HG03432 (cell line): ENCODE measurements around the gene MROH8.
"Not testable (repeated sequence)": the region's sequence is repeated elsewhere in the genome, so short reads cannot be mapped to it uniquely, and the experiment has no call there.

Experiments
- ATAC-seq: cut with Tn5 transposase; IDR thresholded peaks from one replicate; pipeline ENCODE4 v1.9.1; 2021; ENCODE audit warnings: mild to moderate bottlenecking, moderate library complexity; ENCODE audit not compliant: unreplicated experiment

Gene MROH8

DNA sequence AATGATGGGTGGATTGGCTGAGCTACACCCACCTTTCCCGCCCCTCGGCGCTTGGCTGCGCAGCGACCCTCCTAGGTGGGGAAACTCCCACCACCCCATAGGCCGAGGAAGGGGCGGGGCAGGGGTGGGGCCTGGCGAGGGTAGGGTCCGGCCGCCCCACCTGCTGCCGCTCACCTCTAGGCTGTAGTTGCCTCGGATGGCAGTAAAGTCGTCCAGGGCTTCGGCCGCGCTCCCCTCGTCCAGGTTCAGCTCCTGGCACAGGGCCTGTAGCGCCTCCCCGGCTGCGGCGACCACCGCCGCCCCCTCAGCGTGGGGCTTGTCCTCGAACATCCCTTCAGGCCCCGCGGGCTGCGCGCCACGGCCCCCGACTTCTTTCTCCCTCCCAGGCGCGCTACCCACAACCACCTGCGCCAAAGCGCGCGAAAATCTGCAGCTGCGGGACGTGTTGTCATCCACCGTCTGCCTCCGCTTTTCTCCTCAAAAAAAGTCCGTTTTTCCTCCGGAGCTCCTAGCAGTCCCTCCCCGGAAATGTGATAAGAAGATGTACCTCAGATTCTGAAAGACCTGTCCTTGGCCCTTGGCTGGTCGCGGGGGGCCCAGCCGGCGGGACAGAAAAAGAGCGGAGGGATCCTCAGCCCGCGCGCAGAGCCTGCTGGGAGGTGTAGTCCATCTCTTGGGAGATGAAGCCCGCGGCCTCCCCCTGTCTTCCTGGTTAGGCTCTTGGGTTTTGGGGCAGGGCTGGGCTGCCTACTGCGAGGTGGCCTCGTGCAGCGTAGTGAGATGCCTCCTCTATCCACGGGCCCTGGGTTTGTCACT is 83.5 kb downstream of the MROH8 start, which contains the start of gene RBL1:
TSS of gene RBL1 (minus strand) at position 399 of the 816 bp plus-strand sequence. CDS start at position 330, 69 bp downstream.
- peak; percentile 80 for ATAC-seq

DNA sequence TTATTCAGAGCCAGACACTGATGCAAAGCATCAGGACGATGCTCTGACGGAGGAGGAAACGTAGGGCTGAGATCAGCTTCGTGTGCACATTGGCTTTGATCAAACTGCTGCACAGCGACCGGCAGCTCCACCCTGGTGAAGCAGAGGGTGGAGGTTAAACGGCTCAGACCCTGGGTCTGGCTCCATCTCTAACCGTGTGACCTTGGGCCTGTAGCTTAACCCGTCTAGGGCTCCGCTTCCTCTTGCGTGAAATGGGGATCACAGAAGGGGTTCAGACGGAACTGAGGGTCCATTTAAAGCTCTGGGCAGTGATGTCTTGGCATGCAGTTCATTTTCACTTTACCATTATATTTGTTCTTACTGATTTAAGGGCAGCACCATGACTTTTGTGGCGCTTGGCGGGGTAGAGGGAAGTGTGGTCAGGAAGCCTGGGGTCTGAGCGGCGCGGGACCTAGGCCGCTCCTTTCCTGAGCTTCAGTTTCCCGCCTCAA is 84.2 kb downstream of the MROH8 start:
- ATAC-seq, result peak; percentile 19

DNA sequence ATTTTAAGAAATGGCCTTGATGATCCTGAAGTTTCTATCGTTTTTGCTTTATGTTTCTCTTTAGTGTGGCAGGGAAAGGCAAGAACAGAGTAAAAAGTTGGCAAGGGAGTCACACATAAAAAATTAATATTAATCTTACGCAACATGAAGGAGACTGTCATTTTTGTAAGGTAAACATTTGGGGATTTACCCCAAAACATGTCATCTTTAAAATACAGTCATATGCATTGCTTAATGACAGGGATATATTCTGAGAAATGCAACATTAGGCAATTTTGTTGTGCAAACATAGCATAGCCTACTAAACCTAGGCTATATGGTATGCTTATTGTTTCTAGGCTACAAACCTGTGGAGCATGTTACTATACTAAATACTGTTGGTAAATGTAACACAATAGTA is 88.9 kb downstream of the MROH8 start:
- no peak for ATAC-seq

DNA sequence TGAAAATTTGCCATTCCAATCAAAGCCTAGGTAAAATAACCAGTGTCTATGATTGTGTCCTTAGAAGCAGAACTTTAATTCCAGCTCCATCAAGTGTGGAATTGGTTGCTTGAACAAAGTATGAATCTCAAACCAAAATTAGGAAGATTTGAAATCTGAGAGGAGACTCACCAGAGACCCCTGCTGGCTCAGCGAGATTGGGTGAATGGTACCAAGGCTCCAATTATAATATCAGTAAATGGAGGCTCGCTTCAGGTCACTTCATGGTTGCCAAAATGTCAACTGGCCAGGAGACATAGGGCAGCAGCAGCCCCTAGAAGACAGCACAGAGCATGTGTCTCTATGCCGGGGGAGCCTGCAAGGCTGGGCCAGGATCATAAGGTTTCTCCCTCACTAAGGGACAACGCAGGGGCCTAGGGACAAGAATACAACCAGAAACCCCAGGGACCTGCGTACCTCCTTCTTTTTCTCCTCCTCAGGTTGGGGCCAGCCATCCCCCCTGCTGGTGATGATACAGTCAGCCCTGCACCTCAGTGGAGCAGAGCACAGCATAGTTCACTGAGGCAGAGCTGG is 97.5 kb downstream of the MROH8 start:
- no peak for ATAC-seq

DNA sequence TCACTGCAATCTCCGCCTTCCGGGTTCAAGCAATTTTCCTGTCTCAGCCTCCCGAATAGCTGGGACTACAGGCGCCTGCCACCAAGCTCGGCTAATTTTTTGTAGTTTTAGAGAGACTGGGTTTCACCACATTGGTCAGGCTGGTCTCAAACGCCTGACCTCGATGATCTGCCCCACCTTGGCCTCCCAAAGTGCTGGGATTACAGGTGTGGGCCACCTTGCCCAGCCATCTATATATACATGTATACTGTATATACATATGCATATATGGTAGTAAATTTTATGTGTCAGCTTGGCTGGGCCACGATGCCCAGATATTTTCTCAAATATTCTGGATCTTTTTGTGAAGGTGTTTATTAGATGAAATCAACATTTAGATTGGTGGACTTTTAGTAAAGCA is 102.3 kb downstream of the MROH8 start:
- ATAC-seq, result no peak

DNA sequence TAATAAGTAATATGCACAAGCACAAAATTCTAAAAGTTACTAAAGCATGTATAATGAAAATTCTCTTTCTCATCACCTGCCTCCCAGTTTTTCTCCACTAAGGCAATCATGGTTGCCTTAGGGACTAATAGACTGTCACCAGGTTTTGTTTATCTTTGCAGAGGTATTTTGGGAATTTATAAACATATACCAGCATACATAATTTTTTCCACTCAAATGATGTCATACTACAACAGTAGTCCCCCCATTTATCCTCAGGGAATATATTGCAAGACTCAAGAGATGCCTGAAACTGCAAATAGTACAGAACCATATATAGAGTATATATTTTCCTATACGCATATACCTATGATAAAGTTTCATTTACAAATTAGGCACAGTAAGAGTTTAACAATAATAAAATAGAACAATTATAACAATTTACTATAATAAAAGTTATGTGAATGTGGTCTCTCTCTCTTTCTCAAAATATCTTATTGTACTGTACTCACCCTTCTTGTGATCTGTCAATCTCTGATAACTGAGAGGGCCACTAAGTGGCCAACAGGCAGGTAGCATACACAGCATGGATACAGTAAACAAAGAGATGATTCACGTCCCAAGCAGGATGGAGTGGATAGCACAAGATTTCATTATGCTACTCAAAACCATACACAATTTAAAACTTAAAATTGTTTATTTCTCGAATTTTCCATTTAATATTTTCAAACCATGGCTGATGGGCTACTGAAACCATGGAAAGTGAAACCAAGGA is 103.2 kb downstream of the MROH8 start:
- ATAC-seq, result no peak

DNA sequence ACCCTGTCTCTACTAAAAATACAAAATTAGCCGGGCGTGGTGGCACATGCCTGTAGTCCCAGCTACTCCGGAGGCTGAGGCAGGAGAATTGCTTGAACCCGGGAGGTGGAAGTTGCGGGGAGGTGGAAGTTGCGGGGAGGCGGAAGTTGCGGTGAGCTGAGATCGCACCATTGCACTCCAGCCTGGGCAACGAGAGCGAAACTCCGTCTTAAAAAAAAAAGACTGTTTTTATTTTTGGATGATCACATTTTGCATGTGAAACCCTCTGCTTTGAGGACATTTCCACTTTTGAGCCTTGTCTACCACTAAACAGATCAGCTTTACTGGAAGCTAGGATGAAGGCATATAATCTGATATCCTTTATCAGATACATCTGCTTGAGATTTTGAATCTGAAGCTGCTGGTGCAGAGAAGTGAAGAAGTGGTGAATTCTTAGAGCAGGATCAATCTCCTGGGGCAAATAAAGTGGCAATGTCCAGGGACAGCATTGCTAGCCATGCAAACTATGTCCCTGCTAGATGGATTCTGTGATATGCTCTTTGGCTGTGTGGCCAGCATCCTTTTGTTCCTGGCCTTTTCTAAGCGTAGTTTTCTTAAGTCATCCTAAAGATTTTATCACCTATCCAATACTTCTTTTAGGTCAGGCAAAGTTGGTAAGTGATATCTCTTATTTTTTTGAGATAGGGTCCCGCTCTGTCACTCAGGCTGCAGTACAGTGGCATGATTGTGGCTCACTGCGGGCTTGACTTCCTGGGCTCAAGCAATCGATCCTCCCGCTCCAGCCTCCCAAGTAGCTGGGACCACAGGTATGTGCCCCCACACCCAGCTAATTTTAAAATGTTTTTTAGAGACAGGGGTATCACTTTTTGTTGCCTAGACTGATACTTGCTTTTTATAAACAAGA is 106.8 kb downstream of the MROH8 start:
- ATAC-seq, result no peak

DNA sequence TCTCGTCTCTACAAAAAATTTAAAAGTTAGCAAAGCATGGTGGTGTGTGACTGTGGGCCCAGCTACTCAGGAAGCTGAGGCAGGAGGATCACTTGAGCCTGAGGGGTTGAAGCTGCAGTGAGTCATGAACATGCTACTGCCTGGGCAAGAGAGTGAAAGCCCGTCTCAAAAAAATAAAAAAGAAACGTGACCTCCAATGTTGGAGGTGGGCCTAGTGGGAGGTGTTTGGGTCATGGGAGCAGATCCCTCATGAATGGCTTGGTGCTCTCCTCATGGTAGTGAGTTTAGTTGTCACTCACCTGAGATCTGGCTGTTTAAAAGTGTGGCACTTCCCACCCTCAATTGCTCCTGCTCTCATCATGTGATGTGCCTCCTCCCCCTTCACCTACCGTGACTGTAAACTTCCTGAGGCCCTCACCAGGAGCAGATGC is 107.9 kb downstream of the MROH8 start:
- no peak for ATAC-seq

DNA sequence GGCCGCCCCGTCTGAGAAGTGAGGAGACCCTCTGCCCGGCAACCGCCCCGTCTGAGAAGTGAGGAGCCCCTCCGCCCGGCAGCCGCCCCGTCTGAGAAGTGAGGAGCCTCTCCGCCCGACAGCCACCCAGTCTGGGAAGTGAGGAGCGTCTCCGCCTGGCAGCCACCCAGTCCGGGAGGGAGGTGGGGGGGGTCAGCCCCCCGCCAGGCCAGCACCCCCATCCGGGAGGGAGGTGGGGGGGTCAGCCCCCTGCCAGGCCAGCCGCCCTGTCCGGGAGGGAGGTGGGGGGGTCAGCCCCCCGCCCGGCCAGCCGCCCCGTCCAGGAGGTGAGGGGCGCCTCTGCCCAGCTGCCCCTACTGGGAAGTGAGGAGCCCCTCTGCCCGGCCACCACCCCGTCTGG is 109.8 kb downstream of the MROH8 start:
- not testable (repeated sequence) for ATAC-seq

DNA sequence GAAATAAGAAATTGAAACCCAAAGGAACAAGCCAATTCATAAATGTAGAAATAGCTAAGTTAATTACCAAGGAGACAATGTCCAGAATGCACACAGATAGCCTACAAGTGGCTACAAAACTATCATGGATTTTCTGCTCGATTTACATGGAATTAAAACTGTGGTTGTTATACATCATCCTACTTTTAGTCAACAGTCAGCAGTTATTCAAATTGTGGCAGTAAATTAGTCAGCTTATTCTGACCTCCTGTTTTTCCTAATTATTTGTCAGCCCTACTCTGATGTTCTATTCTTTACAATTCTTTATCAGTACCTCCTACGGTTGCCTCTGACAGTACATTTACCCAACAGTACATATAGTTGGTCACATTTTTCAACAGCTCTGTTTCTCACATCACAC is 113.2 kb downstream of the MROH8 start:
- ATAC-seq, result no peak

DNA sequence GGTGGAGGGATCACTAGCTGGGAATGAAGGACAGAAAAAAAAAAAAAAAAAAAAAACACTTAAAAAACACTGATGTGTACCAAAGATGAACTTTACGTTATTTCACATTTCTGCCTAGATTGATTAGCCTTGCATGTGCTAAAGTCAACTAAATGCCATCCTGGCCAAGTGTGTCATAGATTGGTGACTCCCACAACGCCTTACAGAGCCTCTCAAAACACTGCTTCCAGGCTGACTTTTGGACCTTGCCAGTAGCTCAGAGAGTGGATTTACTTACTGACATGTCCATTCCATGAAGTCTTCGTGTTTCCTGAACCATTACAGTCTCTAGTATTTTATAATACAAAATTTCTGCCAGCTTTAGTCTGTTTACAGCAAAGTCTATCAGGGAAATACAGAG is 124.1 kb downstream of the MROH8 start:
- ATAC-seq, result no peak

DNA sequence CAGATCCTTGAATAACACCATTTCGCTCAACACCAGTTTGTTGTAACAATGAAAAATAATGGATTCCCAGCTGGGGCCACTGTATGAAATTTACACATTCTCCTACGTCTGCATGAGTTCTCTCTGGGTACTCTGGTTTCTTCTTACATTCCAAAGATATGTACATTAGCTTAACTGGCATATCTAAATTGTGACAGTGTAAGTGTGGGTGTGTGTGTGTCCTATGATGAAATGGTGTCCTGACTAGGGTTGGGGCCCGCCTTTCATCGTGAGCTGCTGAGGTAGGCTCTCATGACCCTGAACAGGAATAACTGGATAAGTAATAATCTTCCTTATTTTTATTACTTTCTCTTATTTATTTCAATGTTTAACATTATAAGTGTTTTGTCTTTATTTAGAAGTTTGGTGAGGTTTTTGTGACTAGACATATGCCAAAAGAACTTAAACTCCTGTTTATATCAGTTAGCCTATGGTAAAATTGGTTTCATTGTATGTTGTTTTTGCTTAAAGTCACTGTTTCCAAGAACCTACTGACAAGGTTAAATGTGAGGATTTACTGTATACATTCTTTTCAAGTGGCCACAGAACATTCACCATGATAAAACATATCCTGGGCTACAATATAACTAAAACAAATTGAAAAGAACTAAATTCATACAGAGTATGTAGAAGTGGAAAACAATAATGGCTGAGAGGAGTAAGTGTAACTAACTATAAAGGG is 126.0 kb downstream of the MROH8 start:
- no peak for ATAC-seq
